Activated naive CD4-positive, alpha-beta T cell treated with anti-CD3 and anti-CD28 coated beads, Interleukin-2, amount 10 ng/mL, durations not matched to agents 7 days and 5 days (primary cell): ENCODE data around the gene INPP5A.
A peak's percentile ranks its signal among the peaks of the same experiment; 100 is the strongest.

ENCODE experiments used
- CTCF ChIA-PET: fragments of 350-600 bp; sonication (Branson Sonifier 250); formaldehyde crosslinking; loops from one replicate; lab custom pipeline; 2021; ENCODE audit warnings: antibody characterized with exemption; lab: Charles Lee
- DNase-seq: peaks from one replicate; pipeline ENCODE4 v3.0.0-alpha.2; 2020
- H3K27ac Mint-ChIP-seq: one replicate; pipeline ENCODE4 v1.8.0; 2021; ENCODE audit warnings: mild to moderate bottlenecking, moderate library complexity, mixed read lengths
- H3K27me3 Mint-ChIP-seq: one replicate; pipeline ENCODE4 v1.8.0; 2021; ENCODE audit warnings: mild to moderate bottlenecking, mixed read lengths
- H3K36me3 Mint-ChIP-seq: one replicate; pipeline ENCODE4 v1.8.0; 2021; ENCODE audit warnings: mixed read lengths
- H3K4me1 Mint-ChIP-seq: one replicate; pipeline ENCODE4 v1.8.0; 2021; ENCODE audit warnings: mixed read lengths
- H3K4me3 Mint-ChIP-seq: one replicate; pipeline ENCODE4 v1.8.0; 2021; ENCODE audit warnings: mild to moderate bottlenecking, moderate library complexity, mixed read lengths
- H3K9me3 Mint-ChIP-seq: one replicate; pipeline ENCODE4 v1.8.0; 2021; ENCODE audit warnings: mixed read lengths

INPP5A gene

GRCh38 chr10:132774181-132774901 lies 236.8 kb downstream of the INPP5A start:
- CTCF ChIA-PET: no interaction called here
- no peak overlapping the region for H3K27ac Mint-ChIP-seq

GRCh38 chr10:132774902-132775863 lies 237.6 kb downstream of the INPP5A start:
- Mint-ChIP-seq H3K4me1 (no peaks in the 10 kb centered on the region), H3K9me3 (peaks cover 17% of the 10 kb centered on the region), H3K4me3 (no peak overlapping the region), H3K27ac (no peak overlapping the region), H3K36me3 (peaks cover 8% of the 10 kb centered on the region), H3K27me3 (no peaks in the 10 kb centered on the region)
- DNase-seq: no peak
- CTCF ChIA-PET: no interaction called here

More at GRCh38 chr10:132774181-132774901, 236.8 kb downstream of the INPP5A start:
- no peak for DNase-seq
- Mint-ChIP-seq H3K36me3 (peaks cover 9% of the 10 kb centered on the region), H3K4me1 (no peaks in the 10 kb centered on the region), H3K9me3 (peaks cover 17% of the 10 kb centered on the region), H3K27me3 (no peaks in the 10 kb centered on the region), H3K4me3 (no peak overlapping the region)

GRCh38 chr10:132776186-132776585 lies 238.6 kb downstream of the INPP5A start:
- H3K27ac Mint-ChIP-seq: no peak overlapping the region
- no peak overlapping the region for H3K4me3 Mint-ChIP-seq
- peaks cover 8% of the 10 kb centered on the region for H3K9me3 Mint-ChIP-seq
- CTCF ChIA-PET: no interaction called here
- no peak for DNase-seq
- no peaks in the 10 kb centered on the region for H3K4me1 Mint-ChIP-seq
- H3K36me3 Mint-ChIP-seq: peaks cover 3% of the 10 kb centered on the region
- H3K27me3 Mint-ChIP-seq: no peaks in the 10 kb centered on the region

- Mint-ChIP-seq H3K27ac (no peak overlapping the region), H3K36me3 (peaks cover 3% of the 10 kb centered on the region), H3K4me3 (no peak overlapping the region), H3K27me3 (no peaks in the 10 kb centered on the region), H3K4me1 (no peaks in the 10 kb centered on the region), H3K9me3 (peaks cover 5% of the 10 kb centered on the region)
- no peak for DNase-seq
- CTCF ChIA-PET: interaction anchor here (1.1 kb wide), 1 partner anchor 122 kb away, joined by 3 read pairs; no protein-coding TSS in a partner anchor
Measured at GRCh38 chr10:132776821-132777220, 239.2 kb downstream of the INPP5A start.

GRCh38 chr10:132777441-132777840 lies 239.9 kb downstream of the INPP5A start:
- H3K4me3 Mint-ChIP-seq: no peak overlapping the region
- CTCF ChIA-PET: interaction anchor here (1.1 kb wide), 1 partner anchor 123 kb away, joined by 3 read pairs; no protein-coding TSS in a partner anchor
- no peak for DNase-seq
- peaks cover 5% of the 10 kb centered on the region for H3K9me3 Mint-ChIP-seq
- no peaks in the 10 kb centered on the region for H3K4me1 Mint-ChIP-seq
- no peaks in the 10 kb centered on the region for H3K27me3 Mint-ChIP-seq
- peaks cover 6% of the 10 kb centered on the region for H3K36me3 Mint-ChIP-seq
- H3K27ac Mint-ChIP-seq: no peak overlapping the region

- H3K4me1 Mint-ChIP-seq: no peaks in the 10 kb centered on the region
- H3K36me3 Mint-ChIP-seq: peaks cover 14% of the 10 kb centered on the region
- peaks cover 18% of the 10 kb centered on the region for H3K27me3 Mint-ChIP-seq
- H3K4me3 Mint-ChIP-seq: no peak overlapping the region
- no peak for DNase-seq
- CTCF ChIA-PET: no interaction called here
- no peaks in the 10 kb centered on the region for H3K9me3 Mint-ChIP-seq
- no peak overlapping the region for H3K27ac Mint-ChIP-seq
Measured at GRCh38 chr10:132779549-132780294, 242.1 kb downstream of the INPP5A start.

GRCh38 chr10:132780356-132780755 lies 242.8 kb downstream of the INPP5A start:
- H3K27me3 Mint-ChIP-seq: peaks cover 25% of the 10 kb centered on the region
- CTCF ChIA-PET: no interaction called here
- no peak overlapping the region for H3K27ac Mint-ChIP-seq
- no peak for DNase-seq
- H3K4me1 Mint-ChIP-seq: no peaks in the 10 kb centered on the region
- H3K9me3 Mint-ChIP-seq: no peaks in the 10 kb centered on the region
- H3K4me3 Mint-ChIP-seq: no peak overlapping the region
- H3K36me3 Mint-ChIP-seq: peaks cover 14% of the 10 kb centered on the region

GRCh38 chr10:132781556-132781955 lies 244.0 kb downstream of the INPP5A start:
- Mint-ChIP-seq H3K27ac (no peak overlapping the region), H3K36me3 (peaks cover 14% of the 10 kb centered on the region), H3K4me3 (no peak overlapping the region), H3K4me1 (no peaks in the 10 kb centered on the region), H3K27me3 (peaks cover 35% of the 10 kb centered on the region), H3K9me3 (no peaks in the 10 kb centered on the region)
- CTCF ChIA-PET: no interaction called here
- no peak for DNase-seq

GRCh38 chr10:132783165-132783939 lies 245.8 kb downstream of the INPP5A start:
- no peak for DNase-seq
- Mint-ChIP-seq H3K9me3 (no peaks in the 10 kb centered on the region), H3K4me1 (no peaks in the 10 kb centered on the region), H3K27me3 (peaks cover 52% of the 10 kb centered on the region), H3K36me3 (peaks cover 14% of the 10 kb centered on the region), H3K27ac (no peak overlapping the region), H3K4me3 (no peak overlapping the region)
- CTCF ChIA-PET: no interaction called here

GRCh38 chr10:132783940-132784865 lies 246.6 kb downstream of the INPP5A start:
- DNase-seq: no peak
- peaks cover 60% of the 10 kb centered on the region for H3K27me3 Mint-ChIP-seq
- CTCF ChIA-PET: no interaction called here
- no peak overlapping the region for H3K4me3 Mint-ChIP-seq
- H3K9me3 Mint-ChIP-seq: no peaks in the 10 kb centered on the region
- peak overlapping the region; percentile 19 for H3K27ac Mint-ChIP-seq
- H3K4me1 Mint-ChIP-seq: no peaks in the 10 kb centered on the region
- peaks cover 13% of the 10 kb centered on the region for H3K36me3 Mint-ChIP-seq

GRCh38 chr10:132784866-132785722 lies 247.5 kb downstream of the INPP5A start:
- no peaks in the 10 kb centered on the region for H3K4me1 Mint-ChIP-seq
- CTCF ChIA-PET: no interaction called here
- no peak overlapping the region for H3K27ac Mint-ChIP-seq
- DNase-seq: no peak
- no peak overlapping the region for H3K4me3 Mint-ChIP-seq
- H3K36me3 Mint-ChIP-seq: peaks cover 13% of the 10 kb centered on the region
- no peaks in the 10 kb centered on the region for H3K9me3 Mint-ChIP-seq
- H3K27me3 Mint-ChIP-seq: peaks cover 69% of the 10 kb centered on the region
